HepG2 (cell line): ENCODE results near the gene LZTR1. TPM values are rescaled to one million over a fixed set of nuclear protein-coding genes. Genes with fewer than 3 reads are reported as not detected.

Experiments used
- ATM ChIP-seq: fragments of 450-650 bp; IDR thresholded peaks from 2 replicates; pipeline ENCODE4 v1.7.1; 2017; ENCODE audit warnings: mild to moderate bottlenecking, borderline replicate concordance
- CENPX ChIP-seq: sonication (generic); formaldehyde crosslinking; IDR thresholded peaks from 2 replicates; pipeline ENCODE4 v1.9.0; 2021; ENCODE audit warnings: mild to moderate bottlenecking, missing genetic modification reagents, moderate library complexity
- FOSL1 ChIP-seq: sonication (generic); formaldehyde crosslinking; IDR thresholded peaks from 2 replicates; pipeline ENCODE4 v1.9.0; 2021; ENCODE audit warnings: missing genetic modification reagents, borderline replicate concordance
- HNF1A ChIP-seq, 2 experiments: sonication (generic) in 1 of 2; formaldehyde crosslinking in 1 of 2; IDR thresholded peaks; 2 replicates each; pipeline versions ENCODE4 v1.4.0 to v1.6.1; 2016 to 2020; ENCODE audit warnings: borderline replicate concordance in 1 of 2, low read depth in 1 of 2, mild to moderate bottlenecking in 1 of 2, missing genetic modification reagents in 1 of 2
- HOXA5 ChIP-seq: sonication (generic); formaldehyde crosslinking; IDR thresholded peaks from 2 replicates; pipeline ENCODE4 v1.4.0; 2020; ENCODE audit warnings: missing genetic modification reagents
- JUN ChIP-seq: sonication (generic); formaldehyde crosslinking; IDR thresholded peaks from 2 replicates; pipeline ENCODE4 v1.4.0; 2020; ENCODE audit warnings: mild to moderate bottlenecking, missing genetic modification reagents
- KAT7 ChIP-seq: IDR thresholded peaks from 2 replicates; pipeline ENCODE4 v1.6.1; 2018; ENCODE audit warnings: borderline replicate concordance, missing compliant biosample characterization
- KDM2A ChIP-seq: sonication (generic); formaldehyde crosslinking; IDR thresholded peaks from 2 replicates; pipeline ENCODE4 v1.4.0; 2020; ENCODE audit warnings: low read depth, missing genetic modification reagents, borderline replicate concordance
- KMT2A ChIP-seq: sonication (generic); formaldehyde crosslinking; IDR thresholded peaks from 2 replicates; pipeline ENCODE4 v1.4.0; 2020; ENCODE audit warnings: missing genetic modification reagents
- MLLT10 ChIP-seq: sonication (generic); formaldehyde crosslinking; IDR thresholded peaks from 2 replicates; pipeline ENCODE4 v1.4.0; 2020; ENCODE audit warnings: missing genetic modification reagents
- ONECUT2 ChIP-seq: sonication (generic); formaldehyde crosslinking; IDR thresholded peaks from 2 replicates; pipeline ENCODE4 v1.4.0; 2020; ENCODE audit warnings: missing genetic modification reagents
- RELA ChIP-seq: sonication (generic); formaldehyde crosslinking; IDR thresholded peaks from 2 replicates; pipeline ENCODE4 v1.4.0; 2020; ENCODE audit warnings: missing genetic modification reagents
- SATB2 ChIP-seq: sonication (generic); formaldehyde crosslinking; IDR thresholded peaks from 2 replicates; pipeline ENCODE4 v1.5.0; 2020; ENCODE audit warnings: missing genetic modification reagents
- SMAD3 ChIP-seq: sonication (generic); formaldehyde crosslinking; IDR thresholded peaks from 2 replicates; pipeline ENCODE4 v1.4.0; 2020; ENCODE audit warnings: missing genetic modification reagents
- SP2 ChIP-seq: sonication (generic); formaldehyde crosslinking; IDR thresholded peaks from 2 replicates; pipeline ENCODE4 v1.5.1; 2020; ENCODE audit warnings: mild to moderate bottlenecking, missing genetic modification reagents
- ZKSCAN8 ChIP-seq: IDR thresholded peaks from 2 replicates; pipeline ENCODE4 v1.6.1; 2016; ENCODE audit warnings: borderline replicate concordance, missing genetic modification reagents, missing compliant biosample characterization
- ZNF33B ChIP-seq: sonication (generic); formaldehyde crosslinking; IDR thresholded peaks from 2 replicates; pipeline ENCODE4 v1.5.1; 2020; ENCODE audit warnings: mild to moderate bottlenecking, missing genetic modification reagents
- ZNF749 ChIP-seq: sonication (generic); formaldehyde crosslinking; IDR thresholded peaks from 2 replicates; pipeline ENCODE4 v1.8.0; 2022; ENCODE audit warnings: mild to moderate bottlenecking, missing genetic modification reagents, moderate library complexity, borderline replicate concordance
- polyA plus RNA-seq, 8 experiments: library from polyadenylated mRNA; depleted of rRNA in 3 of 8; stranded (reverse) in 7 of 8; unstranded in 1 of 8; fragments of >200 nt; fragmentation: Illumina TruSeq in 4 of 8; extraction: Trizol in 4 of 8; gene quantifications; 2 replicates each; pipeline versions ENCODE4 v1.2.1 to v1.2.3, GENCODE V29; 2011 to 2016; ENCODE audit warnings: low read depth in 4 of 8, missing spikeins in 1 of 8, mixed read lengths in 1 of 8; ENCODE audit not compliant: insufficient read depth in 1 of 8
- total RNA-seq, 5 experiments: library from RNA; depleted of rRNA; stranded (reverse); fragments of >200 nt; fragmentation: Illumina TruSeq; extraction: Trizol; gene quantifications; 2 replicates each; pipeline ENCODE4 v1.2.3, GENCODE V29; 2016; ENCODE audit warnings: low read depth in 1 of 5
- TF ChIP-seq, protein P1 (sequence below): IDR thresholded peaks from 2 replicates; pipeline ENCODE4 v1.6.1; 2016; ENCODE audit warnings: control low read depth
- TF ChIP-seq, protein P2 (sequence below): sonication (generic); formaldehyde crosslinking; IDR thresholded peaks from 2 replicates; pipeline ENCODE4 v1.4.0; 2020; ENCODE audit warnings: missing genetic modification reagents
- TF ChIP-seq, protein P3 (sequence below): sonication (generic); formaldehyde crosslinking; IDR thresholded peaks from 2 replicates; pipeline ENCODE4 v1.4.0; 2020; ENCODE audit warnings: missing genetic modification reagents, mild to moderate bottlenecking, borderline replicate concordance
- TF ChIP-seq, protein P4 (sequence below): sonication (generic); formaldehyde crosslinking; IDR thresholded peaks from 2 replicates; pipeline ENCODE4 v1.4.0; 2020; ENCODE audit warnings: mild to moderate bottlenecking, missing genetic modification reagents

The LZTR1 gene
- total and polyA plus RNA-seq, 2 of the 13 experiments (the other 11 are each of a cell fraction or from before 2014, with no cell fraction given) = 21.8 to 22.4 TPM

- TF ChIP-seq HNF1A (IDR thresholded peaks at IDR 0.05; ENCODE audit: low read depth) (no peak), HNF1A (CRISPR knock-in tag; IDR thresholded peaks at IDR 0.05; ENCODE audit: borderline replicate concordance) (peak; percentile 47; the same call in 1 of the 2 replicates), JUN (CRISPR knock-in tag) (no peak), MLLT10 (CRISPR knock-in tag) (no peak), ZKSCAN8 (no peak), RELA (CRISPR knock-in tag) (no peak), KDM2A (CRISPR knock-in tag) (no peak; the same call in 1 of the 2 replicates), SP2 (CRISPR knock-in tag) (no peak), ONECUT2 (CRISPR knock-in tag) (no peak), FOSL1 (CRISPR knock-in tag) (no peak), SATB2 (CRISPR knock-in tag) (no peak), KAT7 (no peak), ZNF749 (CRISPR knock-in tag) (0 out of 2 replicates have a peak, but pooled peaks have one; percentile 32), CENPX (no peak), SMAD3 (CRISPR knock-in tag) (no peak), KMT2A (CRISPR knock-in tag) (no peak), ATM (no peak), HOXA5 (CRISPR knock-in tag) (no peak), ZNF33B (CRISPR knock-in tag) (no peak; the same call in 1 of the 2 replicates)
- TF ChIP-seq, protein P1, sequence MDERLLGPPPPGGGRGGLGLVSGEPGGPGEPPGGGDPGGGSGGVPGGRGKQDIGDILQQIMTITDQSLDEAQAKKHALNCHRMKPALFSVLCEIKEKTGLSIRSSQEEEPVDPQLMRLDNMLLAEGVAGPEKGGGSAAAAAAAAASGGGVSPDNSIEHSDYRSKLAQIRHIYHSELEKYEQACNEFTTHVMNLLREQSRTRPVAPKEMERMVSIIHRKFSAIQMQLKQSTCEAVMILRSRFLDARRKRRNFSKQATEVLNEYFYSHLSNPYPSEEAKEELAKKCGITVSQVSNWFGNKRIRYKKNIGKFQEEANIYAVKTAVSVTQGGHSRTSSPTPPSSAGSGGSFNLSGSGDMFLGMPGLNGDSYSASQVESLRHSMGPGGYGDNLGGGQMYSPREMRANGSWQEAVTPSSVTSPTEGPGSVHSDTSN (CRISPR knock-in tag) = no peak
- TF ChIP-seq, protein P2, sequence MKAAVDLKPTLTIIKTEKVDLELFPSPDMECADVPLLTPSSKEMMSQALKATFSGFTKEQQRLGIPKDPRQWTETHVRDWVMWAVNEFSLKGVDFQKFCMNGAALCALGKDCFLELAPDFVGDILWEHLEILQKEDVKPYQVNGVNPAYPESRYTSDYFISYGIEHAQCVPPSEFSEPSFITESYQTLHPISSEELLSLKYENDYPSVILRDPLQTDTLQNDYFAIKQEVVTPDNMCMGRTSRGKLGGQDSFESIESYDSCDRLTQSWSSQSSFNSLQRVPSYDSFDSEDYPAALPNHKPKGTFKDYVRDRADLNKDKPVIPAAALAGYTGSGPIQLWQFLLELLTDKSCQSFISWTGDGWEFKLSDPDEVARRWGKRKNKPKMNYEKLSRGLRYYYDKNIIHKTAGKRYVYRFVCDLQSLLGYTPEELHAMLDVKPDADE (CRISPR knock-in tag) = no peak
- TF ChIP-seq, protein P3, sequence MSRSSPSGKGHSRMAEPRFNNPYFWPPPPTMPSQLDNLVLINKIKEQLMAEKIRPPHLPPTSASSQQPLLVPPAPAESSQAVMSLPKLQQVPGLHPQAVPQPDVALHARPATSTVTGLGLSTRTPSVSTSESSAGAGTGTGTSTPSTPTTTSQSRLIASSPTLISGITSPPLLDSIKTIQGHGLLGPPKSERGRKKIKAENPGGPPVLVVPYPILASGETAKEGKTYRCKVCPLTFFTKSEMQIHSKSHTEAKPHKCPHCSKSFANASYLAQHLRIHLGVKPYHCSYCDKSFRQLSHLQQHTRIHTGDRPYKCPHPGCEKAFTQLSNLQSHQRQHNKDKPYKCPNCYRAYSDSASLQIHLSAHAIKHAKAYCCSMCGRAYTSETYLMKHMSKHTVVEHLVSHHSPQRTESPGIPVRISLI (CRISPR knock-in tag) = no peak; the same call in 1 of the 2 replicates
- TF ChIP-seq, protein P4, sequence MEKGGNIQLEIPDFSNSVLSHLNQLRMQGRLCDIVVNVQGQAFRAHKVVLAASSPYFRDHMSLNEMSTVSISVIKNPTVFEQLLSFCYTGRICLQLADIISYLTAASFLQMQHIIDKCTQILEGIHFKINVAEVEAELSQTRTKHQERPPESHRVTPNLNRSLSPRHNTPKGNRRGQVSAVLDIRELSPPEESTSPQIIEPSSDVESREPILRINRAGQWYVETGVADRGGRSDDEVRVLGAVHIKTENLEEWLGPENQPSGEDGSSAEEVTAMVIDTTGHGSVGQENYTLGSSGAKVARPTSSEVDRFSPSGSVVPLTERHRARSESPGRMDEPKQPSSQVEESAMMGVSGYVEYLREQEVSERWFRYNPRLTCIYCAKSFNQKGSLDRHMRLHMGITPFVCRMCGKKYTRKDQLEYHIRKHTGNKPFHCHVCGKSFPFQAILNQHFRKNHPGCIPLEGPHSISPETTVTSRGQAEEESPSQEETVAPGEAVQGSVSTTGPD (CRISPR knock-in tag) = no peak
These were observed 24.9 kb upstream of the LZTR1 start (continued) for GRCh38 chr22:20957102-20957682.
